VCaP (cell line): ENCODE results near the gene KCNT2.
"Not testable (repeated sequence)": the region's sequence is repeated elsewhere in the genome, so short reads cannot be mapped to it uniquely, and the experiment has no call there.

Source experiments
- H3K27ac ChIP-seq: fragments of 450-650 bp; 2 replicates; pipeline ENCODE4 v1.5.1; 2017
- TF ChIP-seq, protein P1 (sequence below): fragments of 450-650 bp; conservative IDR thresholded peaks from 2 replicates; pipeline ENCODE4 v1.5.1; 2017; ENCODE audit warnings: mild to moderate bottlenecking, moderate library complexity

KCNT2 gene

GRCh38 chr1:196515904-196516303 lies 92.3 kb downstream of the KCNT2 start:
- TF ChIP-seq, protein P1, sequence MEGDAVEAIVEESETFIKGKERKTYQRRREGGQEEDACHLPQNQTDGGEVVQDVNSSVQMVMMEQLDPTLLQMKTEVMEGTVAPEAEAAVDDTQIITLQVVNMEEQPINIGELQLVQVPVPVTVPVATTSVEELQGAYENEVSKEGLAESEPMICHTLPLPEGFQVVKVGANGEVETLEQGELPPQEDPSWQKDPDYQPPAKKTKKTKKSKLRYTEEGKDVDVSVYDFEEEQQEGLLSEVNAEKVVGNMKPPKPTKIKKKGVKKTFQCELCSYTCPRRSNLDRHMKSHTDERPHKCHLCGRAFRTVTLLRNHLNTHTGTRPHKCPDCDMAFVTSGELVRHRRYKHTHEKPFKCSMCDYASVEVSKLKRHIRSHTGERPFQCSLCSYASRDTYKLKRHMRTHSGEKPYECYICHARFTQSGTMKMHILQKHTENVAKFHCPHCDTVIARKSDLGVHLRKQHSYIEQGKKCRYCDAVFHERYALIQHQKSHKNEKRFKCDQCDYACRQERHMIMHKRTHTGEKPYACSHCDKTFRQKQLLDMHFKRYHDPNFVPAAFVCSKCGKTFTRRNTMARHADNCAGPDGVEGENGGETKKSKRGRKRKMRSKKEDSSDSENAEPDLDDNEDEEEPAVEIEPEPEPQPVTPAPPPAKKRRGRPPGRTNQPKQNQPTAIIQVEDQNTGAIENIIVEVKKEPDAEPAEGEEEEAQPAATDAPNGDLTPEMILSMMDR = no peak
- H3K27ac ChIP-seq = no peak overlapping the region

DNA sequence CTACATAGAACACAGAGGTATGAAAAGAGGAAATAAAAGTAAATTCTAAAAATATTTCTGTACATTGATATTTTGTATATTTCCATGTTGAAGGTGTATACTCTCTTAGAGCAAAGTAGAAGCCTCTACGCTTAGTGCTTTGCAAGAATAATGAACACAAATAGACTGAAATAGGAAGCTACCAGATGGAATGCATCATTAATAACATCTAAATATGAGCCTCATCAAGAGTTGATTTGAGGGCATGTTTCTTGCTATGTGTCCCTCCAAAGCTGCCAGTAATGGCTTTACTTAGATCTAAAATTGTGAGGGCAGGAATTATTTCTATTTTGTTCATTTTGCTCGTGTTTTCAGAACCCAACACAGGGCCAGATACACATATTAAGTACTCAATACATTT lies 94.4 kb downstream of the KCNT2 start:
- H3K27ac ChIP-seq = no peak overlapping the region
- TF ChIP-seq, protein P1 = no peak

DNA sequence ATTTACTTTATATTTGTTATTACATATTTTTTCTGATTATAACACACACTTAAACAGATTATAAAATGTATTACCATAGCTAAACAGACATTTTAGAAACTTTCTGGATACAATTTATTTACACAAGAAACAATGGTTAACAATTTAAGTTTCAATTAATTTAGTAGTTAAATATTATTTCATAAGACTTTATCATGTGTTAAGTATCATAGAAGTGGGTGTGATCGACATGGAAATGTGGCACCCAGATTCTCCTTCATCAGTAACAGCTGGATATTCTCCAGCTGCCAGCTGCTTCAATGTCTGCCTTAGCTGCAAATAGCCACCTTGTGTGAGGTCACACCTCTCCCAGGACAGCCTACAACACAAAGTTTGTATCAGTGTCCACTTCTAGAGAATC lies 97.8 kb downstream of the KCNT2 start:
- TF ChIP-seq, protein P1 = no peak

GRCh38 chr1:196504224-196504623 lies 104.0 kb downstream of the KCNT2 start:
- H3K27ac ChIP-seq = not testable (repeated sequence)

More for the DNA sequence above, 97.8 kb downstream of the KCNT2 start:
- H3K27ac ChIP-seq = no peak overlapping the region

GRCh38 chr1:196502437-196502836 lies 105.8 kb downstream of the KCNT2 start:
- H3K27ac ChIP-seq = no peak overlapping the region
- TF ChIP-seq, protein P1 = no peak

GRCh38 chr1:196501760-196502428 lies 106.3 kb downstream of the KCNT2 start:
- TF ChIP-seq, protein P1 = no peak
- H3K27ac ChIP-seq = no peak overlapping the region

DNA sequence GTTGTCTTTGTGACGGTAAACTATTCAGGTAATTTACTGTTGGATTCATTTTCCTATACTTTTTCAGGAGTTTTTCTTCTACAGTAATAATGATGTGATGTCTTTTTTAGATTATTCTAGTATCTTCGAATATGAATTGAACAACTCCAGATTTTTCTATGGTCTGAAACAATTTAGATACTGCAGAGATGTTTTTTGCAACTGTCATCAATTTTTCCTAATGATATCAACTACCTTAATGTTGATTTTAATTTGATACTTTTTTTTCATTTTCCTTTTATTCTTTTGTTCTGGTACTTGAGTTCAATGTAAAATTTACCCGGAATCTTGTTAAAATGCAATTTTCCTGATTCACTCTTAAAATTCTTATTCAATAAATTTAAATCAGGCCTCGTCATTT lies 110.4 kb downstream of the KCNT2 start:
- H3K27ac ChIP-seq = no peak overlapping the region
- TF ChIP-seq, protein P1 = no peak

GRCh38 chr1:196494766-196495165 lies 113.5 kb downstream of the KCNT2 start:
- TF ChIP-seq, protein P1 = no peak
- no peak overlapping the region for H3K27ac ChIP-seq
